IMR-90 (cell line): Measurements from ENCODE around the gene MEGF11. TPM values are rescaled to one million over a fixed set of nuclear protein-coding genes. Genes with fewer than 3 reads are reported as not detected.

Experiments
- ATAC-seq: fragments of 200-7000 bp; cut with Tn5 transposase; 2 replicates; pipeline ENCODE4 v1.9.1; 2020; ENCODE audit warnings: low read depth, mild to moderate bottlenecking, moderate library complexity
- BruUV-seq: library from RNA; stranded (reverse); fragments of 400-500 nt; replicated peaks from 2 replicates; lab custom pipeline; 2021; lab: Mats Ljungman, UMichigan
- CTCF ChIA-PET: fragments of 300-600 bp; formaldehyde crosslinking; extraction: SDS; loops from one replicate; lab custom pipeline; 2021; ENCODE audit warnings: antibody characterized with exemption; lab: Yijun Ruan, JAX
- POLR2A ChIA-PET: fragments of 300-600 bp; sonication (Branson Sonifier 250); formaldehyde crosslinking; loops from one replicate; lab custom pipeline; 2022; ENCODE audit warnings: antibody characterized with exemption; ENCODE audit not compliant: unreplicated experiment; lab: Charles Lee
- DNase-seq: peaks from one replicate; pipeline ENCODE4 v3.0.0; 2013
- H2AFZ ChIP-seq: replicated peaks from 2 replicates; pipeline ENCODE3; 2013; ENCODE audit warnings: low read length, mild to moderate bottlenecking; ENCODE audit not compliant: poor library complexity
- H2AK5ac ChIP-seq: 2 replicates; pipeline ENCODE4 v1.6.1; 2013; ENCODE audit warnings: low read depth, low read length, inconsistent platforms
- H2AK9ac ChIP-seq: replicated peaks from 2 replicates; pipeline ENCODE3; 2013; ENCODE audit warnings: mild to moderate bottlenecking, low read depth, low read length, moderate library complexity; ENCODE audit not compliant: poor library complexity
- H2BK120ac ChIP-seq: 2 replicates; pipeline ENCODE4 v1.6.1; 2013; ENCODE audit warnings: low read depth, low read length, inconsistent platforms
- H2BK15ac ChIP-seq: 3 replicates; pipeline ENCODE4 v1.6.1; 2013; ENCODE audit warnings: low read depth, low read length, inconsistent platforms
- H2BK20ac ChIP-seq: 2 replicates; pipeline ENCODE4 v1.6.1; 2013; ENCODE audit warnings: low read depth, mild to moderate bottlenecking, inconsistent platforms, low read length, moderate library complexity
- H2BK5ac ChIP-seq: 2 replicates; pipeline ENCODE4 v1.6.1; 2013; ENCODE audit warnings: mild to moderate bottlenecking, low read depth, low read length, inconsistent platforms; ENCODE audit not compliant: poor library complexity, severe bottlenecking
- H3K14ac ChIP-seq: replicated peaks from 2 replicates; pipeline ENCODE4 v1.6.1; 2013; ENCODE audit warnings: low read depth, low read length, inconsistent platforms
- H3K18ac ChIP-seq: 2 replicates; pipeline ENCODE4 v1.6.1; 2013; ENCODE audit warnings: low read depth, low read length, control low read depth
- H3K23ac ChIP-seq: 2 replicates; pipeline ENCODE4 v1.6.1; 2013; ENCODE audit warnings: low read depth, low read length, inconsistent platforms
- H3K27ac ChIP-seq: 2 replicates; pipeline ENCODE4 v1.5.1; 2013; ENCODE audit warnings: mild to moderate bottlenecking, control low read depth, low read length; ENCODE audit not compliant: insufficient read depth
- H3K27me3 ChIP-seq: 2 replicates; pipeline ENCODE4 v1.6.1; 2013; ENCODE audit warnings: low read length; ENCODE audit not compliant: control insufficient read depth, insufficient read depth
- H3K36me3 ChIP-seq: 2 replicates; pipeline ENCODE4 v1.6.1; 2013; ENCODE audit warnings: low read length, mixed read lengths; ENCODE audit not compliant: control insufficient read depth, insufficient read depth
- H3K4ac ChIP-seq: 2 replicates; pipeline ENCODE4 v1.6.1; 2013; ENCODE audit warnings: low read depth, low read length, inconsistent platforms
- H3K4me1 ChIP-seq: 2 replicates; pipeline ENCODE4 v1.6.1; 2013; ENCODE audit warnings: low read length, mixed read lengths; ENCODE audit not compliant: control insufficient read depth, insufficient read depth
- H3K4me2 ChIP-seq: 2 replicates; pipeline ENCODE4 v1.6.1; 2013; ENCODE audit warnings: low read depth, mild to moderate bottlenecking, control low read depth, low read length, moderate library complexity
- H3K4me3 ChIP-seq: 2 replicates; pipeline ENCODE4 v1.5.1; 2013; ENCODE audit warnings: low read depth, mild to moderate bottlenecking, control low read depth, low read length, moderate library complexity; ENCODE audit not compliant: insufficient read depth
- H3K56ac ChIP-seq: 2 replicates; pipeline ENCODE4 v1.6.1; 2013; ENCODE audit warnings: low read length, inconsistent platforms; ENCODE audit not compliant: insufficient read depth; ENCODE audit errors: extremely low read depth
- H3K79me1 ChIP-seq, 2 experiments: 2 replicates each; pipeline ENCODE4 v1.6.1; 2013; ENCODE audit warnings: low read length in 2 of 2, inconsistent platforms in 1 of 2, low read depth in 1 of 2
- H3K9ac ChIP-seq: 2 replicates; pipeline ENCODE4 v1.6.1; 2013; ENCODE audit warnings: low read depth, low read length, control low read depth
- H3K9me1 ChIP-seq: 2 replicates; pipeline ENCODE4 v1.6.1; 2013; ENCODE audit warnings: low read length, inconsistent platforms; ENCODE audit not compliant: insufficient read depth
- H3K9me3 ChIP-seq: 2 replicates; pipeline ENCODE4 v1.6.1; 2013; ENCODE audit warnings: low read length; ENCODE audit not compliant: control insufficient read depth, insufficient read depth
- H4K20me1 ChIP-seq: 2 replicates; pipeline ENCODE4 v1.6.1; 2013; ENCODE audit warnings: low read length, inconsistent platforms; ENCODE audit not compliant: insufficient read depth
- H4K5ac ChIP-seq: 2 replicates; pipeline ENCODE4 v1.6.1; 2013; ENCODE audit warnings: mild to moderate bottlenecking, low read depth, low read length, control low read depth
- H4K8ac ChIP-seq, 2 experiments: 2 replicates each; pipeline ENCODE4 v1.6.1; 2013; ENCODE audit warnings: low read depth in 2 of 2, low read length in 2 of 2, control low read depth in 1 of 2, inconsistent platforms in 1 of 2
- H4K91ac ChIP-seq: 2 replicates; pipeline ENCODE4 v1.6.1; 2013; ENCODE audit warnings: low read depth, low read length, inconsistent platforms; ENCODE audit not compliant: insufficient read depth
- MAFK ChIP-seq: IDR thresholded peaks from 2 replicates; pipeline ENCODE4 v1.6.1; 2012; ENCODE audit warnings: low read depth, low read length, improper control_type of control experiment
- dilution Hi-C: fragments of 300-500 bp; cut with HindIII; formaldehyde crosslinking; loops from one replicate; pipeline ENCODE4 v1.14.3; 2018; ENCODE audit warnings: low sequenced_read_pairs; ENCODE audit not compliant: unreplicated experiment
- in situ Hi-C: fragments of 300-500 bp; cut with MboI; formaldehyde crosslinking; loops from 3 replicates; pipeline ENCODE4 v1.14.3; 2019; ENCODE audit warnings: low sequenced_read_pairs, inconsistent platforms, mixed read lengths
- intact Hi-C: fragments of 100-400 bp; cut with micrococcal nuclease; formaldehyde crosslinking; loops from 2 replicates; pipeline ENCODE4 v1.10.0; 2022
- polyA plus RNA-seq, 3 experiments: library from polyadenylated mRNA; depleted of rRNA; stranded (reverse); fragments of >200 nt; gene quantifications; 2 replicates each; pipeline ENCODE4 v1.2.3, GENCODE V29; 2012; ENCODE audit warnings: low replicate concordance in 1 of 3
- total RNA-seq: library from RNA; depleted of rRNA; stranded (reverse); fragments of >200 nt; gene quantifications from 2 replicates; pipeline ENCODE4 v1.2.3, GENCODE V29; 2012
- TF ChIP-seq, protein P1 (sequence below): fragments of 150-350 bp; IDR thresholded peaks from 2 replicates; pipeline ENCODE4 v1.6.1; 2016; ENCODE audit warnings: low read depth, mild to moderate bottlenecking, low read length, moderate library complexity, borderline replicate concordance

The MEGF11 gene
- total and polyA plus RNA-seq, 2 of the 4 experiments (the other 2 are of a cell fraction), result not detected

DNA sequence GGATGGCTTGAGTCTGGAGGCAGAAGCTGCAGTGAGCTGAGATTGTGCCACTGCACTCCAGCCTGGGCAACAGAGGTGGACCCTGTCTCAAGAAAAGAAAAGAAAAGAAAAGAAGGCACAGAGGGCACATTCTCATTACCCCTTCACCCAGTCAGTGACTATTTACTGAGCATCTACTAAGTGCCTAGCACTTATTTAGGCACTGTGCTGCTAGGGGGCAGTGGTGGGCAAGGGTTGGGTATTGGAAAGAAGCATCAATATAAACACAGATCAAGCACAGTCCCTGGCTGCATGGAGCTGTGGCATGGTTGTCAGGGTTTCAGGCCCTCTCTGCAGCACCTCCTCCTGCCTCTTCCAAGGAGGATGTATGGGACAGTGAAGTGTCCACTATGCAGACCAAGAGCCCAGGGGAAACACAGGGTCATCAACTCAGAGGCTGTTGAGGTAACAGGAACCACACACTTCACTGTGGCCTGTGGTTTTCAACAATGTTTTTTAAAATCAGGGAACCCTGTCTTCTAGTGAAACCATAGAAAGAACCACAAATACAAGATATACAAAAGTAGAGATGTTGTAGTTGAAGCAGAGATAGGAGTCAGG lies 245.8 kb downstream of the MEGF11 start:
- H3K4ac ChIP-seq, result no peak overlapping the region
- BruUV-seq, result no TSS peak
- no peak overlapping the region for H3K18ac ChIP-seq
- H3K4me3 ChIP-seq, result no peak overlapping the region
- H2AFZ ChIP-seq, result no peak overlapping the region
- H4K91ac ChIP-seq, result no peak overlapping the region
- ChIA-PET POLR2A (no interaction called here), CTCF (no interaction called here)
- no peak overlapping the region for H2BK20ac ChIP-seq
- no peak overlapping the region for H4K5ac ChIP-seq
- H3K36me3 ChIP-seq, result no peaks in the 10 kb centered on the region
- TF ChIP-seq MAFK, result no peak
- TF ChIP-seq, protein P1, sequence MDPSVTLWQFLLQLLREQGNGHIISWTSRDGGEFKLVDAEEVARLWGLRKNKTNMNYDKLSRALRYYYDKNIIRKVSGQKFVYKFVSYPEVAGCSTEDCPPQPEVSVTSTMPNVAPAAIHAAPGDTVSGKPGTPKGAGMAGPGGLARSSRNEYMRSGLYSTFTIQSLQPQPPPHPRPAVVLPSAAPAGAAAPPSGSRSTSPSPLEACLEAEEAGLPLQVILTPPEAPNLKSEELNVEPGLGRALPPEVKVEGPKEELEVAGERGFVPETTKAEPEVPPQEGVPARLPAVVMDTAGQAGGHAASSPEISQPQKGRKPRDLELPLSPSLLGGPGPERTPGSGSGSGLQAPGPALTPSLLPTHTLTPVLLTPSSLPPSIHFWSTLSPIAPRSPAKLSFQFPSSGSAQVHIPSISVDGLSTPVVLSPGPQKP, result no peak
- no peak overlapping the region for H4K8ac ChIP-seq
- H3K79me1 ChIP-seq, result no peaks in the 10 kb centered on the region
- H2AK5ac ChIP-seq, result no peak overlapping the region
- DNase-seq (no peak), ATAC-seq (no peak)
- no peak overlapping the region for H3K23ac ChIP-seq
- no peaks in the 10 kb centered on the region for H3K27me3 ChIP-seq
- no peak overlapping the region for H3K56ac ChIP-seq
- no peaks in the 10 kb centered on the region for H3K9me3 ChIP-seq
- H4K20me1 ChIP-seq, result no peaks in the 10 kb centered on the region
- no peak overlapping the region for H2BK120ac ChIP-seq
- no peaks in the 10 kb centered on the region for H3K4me1 ChIP-seq
- no peak overlapping the region for H3K27ac ChIP-seq
- no peak overlapping the region for H2AK9ac ChIP-seq
- H3K9ac ChIP-seq, result no peak overlapping the region
- H3K9me1 ChIP-seq, result no peaks in the 10 kb centered on the region
- no peak overlapping the region for H2BK15ac ChIP-seq
- dilution Hi-C loops (no loop called here), intact Hi-C loops (no loop called here), in situ Hi-C loops (no loop called here)
- H3K4me2 ChIP-seq, result no peak overlapping the region
- H2BK5ac ChIP-seq, result no peak overlapping the region
- no peak overlapping the region for H3K14ac ChIP-seq
